ENCODE results near the gene MAP1LC3A.

Gene MAP1LC3A

DNA sequence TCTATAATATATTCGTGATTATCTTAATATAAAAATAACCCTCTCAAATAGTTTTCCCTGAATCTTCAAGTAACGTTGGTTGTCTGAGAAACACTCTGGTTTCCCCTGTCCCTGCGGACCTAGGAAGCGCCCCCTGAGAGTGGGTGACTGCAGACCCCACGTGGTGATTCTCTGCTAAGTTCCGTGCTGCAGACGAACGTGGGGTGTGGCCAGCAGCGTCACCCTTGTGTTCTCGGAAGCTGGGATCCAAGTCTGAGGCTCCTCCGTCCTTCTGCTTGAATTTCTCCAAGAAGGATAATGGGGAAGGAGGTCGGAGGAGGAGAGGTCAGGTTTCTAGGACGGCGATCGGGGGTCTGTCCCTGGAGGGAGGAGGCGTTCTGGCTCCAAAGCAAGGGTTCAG lies 16.6 kb upstream of the MAP1LC3A start:
- no peak for DNase-seq (ENCODE audit: low read depth)
- no peak for TF ChIP-seq CTCF (conservative IDR thresholded peaks at IDR 0.05; ENCODE audit: low read depth, low read length)
- no peak overlapping the region for H3K4me3 ChIP-seq (ENCODE audit: low read length)

- no peak for DNase-seq (ENCODE audit: low read depth)
- H3K4me3 ChIP-seq (ENCODE audit: low read length): no peak overlapping the region
- no peak for TF ChIP-seq CTCF (conservative IDR thresholded peaks at IDR 0.05; ENCODE audit: low read depth, low read length)
These were observed 16.1 kb upstream of the MAP1LC3A start for GRCh38 chr20:34542439-34542838.

DNA sequence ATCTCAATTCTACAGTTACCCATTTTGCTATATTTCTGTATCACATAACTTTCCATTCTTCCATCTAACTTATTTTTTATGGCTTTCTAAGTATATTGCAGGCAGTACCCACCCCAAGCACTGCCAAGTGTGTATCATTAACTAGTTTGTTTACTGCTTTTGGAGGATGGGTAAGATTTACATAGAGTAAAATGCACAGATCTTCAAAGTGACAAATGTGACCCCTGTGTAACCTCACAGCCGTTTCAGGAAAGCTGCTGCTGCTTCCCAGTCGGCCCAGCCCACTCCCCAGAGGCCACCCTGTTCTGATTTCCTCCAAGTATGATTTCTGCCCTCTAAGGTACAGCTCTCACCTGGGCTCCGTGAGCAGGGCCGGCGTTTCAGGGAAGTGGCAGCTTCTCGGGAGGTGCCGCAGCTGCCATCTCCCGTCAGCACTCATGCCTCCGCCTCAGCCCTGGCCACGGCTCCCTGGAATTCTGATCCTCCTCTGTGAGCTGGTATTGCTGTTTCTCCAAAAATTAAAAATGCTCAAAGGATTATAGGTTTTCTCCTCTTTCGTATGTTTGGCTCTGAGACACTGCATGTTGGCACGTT lies 15.0 kb upstream of the MAP1LC3A start:
- no peak for DNase-seq (ENCODE audit: low read depth)
- H3K4me3 ChIP-seq (ENCODE audit: low read length): no peak overlapping the region
- no peak for TF ChIP-seq CTCF (conservative IDR thresholded peaks at IDR 0.05; ENCODE audit: low read depth, low read length)

- TF ChIP-seq CTCF (conservative IDR thresholded peaks at IDR 0.05; ENCODE audit: low read depth, low read length): no peak
- DNase-seq (ENCODE audit: low read depth): no peak
- H3K4me3 ChIP-seq (ENCODE audit: low read length): no peak overlapping the region
These were observed 14.3 kb upstream of the MAP1LC3A start for GRCh38 chr20:34544109-34544796.

GRCh38 chr20:34546751-34547181 lies 11.8 kb upstream of the MAP1LC3A start:
- DNase-seq (ENCODE audit: low read depth): no peak
- no peak overlapping the region for H3K4me3 ChIP-seq (ENCODE audit: low read length)
- no peak for TF ChIP-seq CTCF (conservative IDR thresholded peaks at IDR 0.05; ENCODE audit: low read depth, low read length)

DNA sequence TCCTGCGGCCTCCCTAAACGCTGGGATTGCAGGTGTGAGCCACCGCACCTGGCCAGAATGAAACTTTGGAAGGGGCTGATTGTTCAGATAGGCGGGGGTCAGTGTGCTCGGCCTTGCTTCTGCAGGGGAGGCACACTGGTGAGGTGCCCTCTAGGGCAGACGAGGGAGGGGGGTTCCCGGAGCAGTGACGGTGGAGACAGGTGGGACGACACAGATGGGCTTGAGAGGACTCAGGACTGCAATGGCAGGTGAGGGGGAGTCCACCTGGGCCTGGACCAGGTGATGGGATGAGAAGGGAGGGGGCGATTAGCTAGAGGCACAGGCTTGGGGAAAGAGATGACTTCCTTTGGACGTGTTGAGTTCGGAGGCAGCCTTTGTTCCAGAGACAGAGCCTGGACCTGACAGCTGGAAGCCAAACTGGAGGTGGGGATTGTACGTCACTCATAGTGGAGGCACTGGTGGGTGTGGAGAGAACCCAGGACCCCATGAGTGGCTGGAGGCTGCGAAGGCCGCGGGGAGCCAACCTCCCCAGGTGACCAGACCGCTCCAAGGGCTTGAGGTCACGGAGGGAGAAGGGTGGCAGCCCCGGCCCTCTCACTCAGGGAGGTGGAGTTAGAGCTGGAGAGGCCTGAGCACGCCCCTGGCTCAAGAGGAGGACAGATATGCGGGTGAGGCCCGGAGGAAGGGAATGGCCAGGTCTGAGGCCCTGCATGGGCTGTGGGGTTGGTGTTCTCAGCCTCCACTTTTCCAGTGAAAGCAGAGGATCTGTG lies 10.5 kb upstream of the MAP1LC3A start:
- TF ChIP-seq CTCF (conservative IDR thresholded peaks at IDR 0.05; ENCODE audit: low read depth, low read length): no peak
- no peak overlapping the region for H3K4me3 ChIP-seq (ENCODE audit: low read length)
- DNase-seq (ENCODE audit: low read depth): no peak
